Gastroesophageal sphincter (tissue), 4 donors: Measurements from ENCODE around the gene PERCC1. TPM values are rescaled to one million over a fixed set of nuclear protein-coding genes. Genes with fewer than 3 reads are reported as not detected.

Experiments
- ATAC-seq: fragments of 150-250 bp; one replicate; pipeline ENCODE4 v1.9.1; 2016; ENCODE audit warnings: mild to moderate bottlenecking, moderate library complexity
- H3K27ac ChIP-seq, 4 donors: fragments of 200-600 bp; sonication (generic) in 3 of 4; 1 replicate in 3 of 4; 2 replicates in 1 of 4; pipeline ENCODE4 v1.5.1; 2016 to 2019
- H3K27me3 ChIP-seq: fragments of 200-600 bp; sonication (generic); one replicate; pipeline ENCODE4 v1.5.1; 2019
- H3K36me3 ChIP-seq, 2 donors: fragments of 200-600 bp; sonication (generic); one replicate each; pipeline ENCODE4 v1.5.1; 2019; ENCODE audit warnings: control low read depth in 1 of 2
- H3K4me1 ChIP-seq, 3 donors: fragments of 200-600 bp; sonication (generic); 1 replicate in 2 of 3; 2 replicates in 1 of 3; pipeline ENCODE4 v1.5.1; 2016 to 2019; ENCODE audit warnings: control low read depth in 2 of 3
- H3K4me3 ChIP-seq, 2 donors: fragments of 200-600 bp; sonication (generic); one replicate each; pipeline ENCODE4 v1.5.1; 2019; ENCODE audit warnings: mild to moderate bottlenecking in 1 of 2, moderate library complexity in 1 of 2
- H3K9me3 ChIP-seq, 3 donors: fragments of 200-600 bp; sonication (generic); one replicate each; pipeline ENCODE4 v1.5.1; 2017 to 2019; ENCODE audit warnings: control low read depth in 2 of 3
- CTCF ChIP-seq, 4 experiments: fragments of 200-600 bp in 2 of 4; fragments of 450-650 bp in 2 of 4; sonication (generic) in 1 of 4; IDR thresholded peaks; one replicate each; pipeline ENCODE4 v1.5.1; 2017 to 2019; ENCODE audit warnings: antibody characterized with exemption in 4 of 4, mild to moderate bottlenecking in 2 of 4, moderate library complexity in 2 of 4
- EP300 ChIP-seq: sonication (generic); formaldehyde crosslinking; IDR thresholded peaks from one replicate; pipeline ENCODE4 v1.6.1; 2017; ENCODE audit warnings: antibody characterized with exemption, mild to moderate bottlenecking
- POLR2A ChIP-seq, 2 donors: fragments of 450-650 bp; IDR thresholded peaks; one replicate each; pipeline ENCODE4 v1.6.1; 2017; ENCODE audit warnings: antibody characterized with exemption in 2 of 2, mild to moderate bottlenecking in 2 of 2, moderate library complexity in 1 of 2
- POLR2AphosphoS5 ChIP-seq: sonication (generic); formaldehyde crosslinking; IDR thresholded peaks from one replicate; pipeline ENCODE4 v1.6.1; 2017; ENCODE audit warnings: antibody characterized with exemption
- WGBS, 2 donors: methylation state at CpG; one replicate each; pipeline ENCODE4 v1.1.5; 2018; ENCODE audit warnings: low coverage in 1 of 2; 5-methylcytosine and 5-hydroxymethylcytosine counted together
- total RNA-seq, 4 donors: library from RNA; depleted of rRNA; stranded (reverse); fragments of >200 nt; gene quantifications; one replicate each; pipeline ENCODE4 v1.1.0, GENCODE V29; 2016

Gene PERCC1
- total RNA-seq, 4 donors from 2014 or later: 0.74 TPM; not detected in 3

- H3K4me1 ChIP-seq: no peaks in the 10 kb centered on the region
- no CpG with 5 or more reads among the region's 38 CpGs for WGBS, 2 donors
- no peaks in the 10 kb centered on the region for H3K9me3 ChIP-seq
- no peak overlapping the region for H3K4me3 ChIP-seq
- no peak for ATAC-seq
- no peaks in the 10 kb centered on the region for H3K27me3 ChIP-seq
- no peak overlapping the region for H3K27ac ChIP-seq
- TF ChIP-seq EP300 (no peak), POLR2A (IDR thresholded peaks at IDR 0.05) (no peak), CTCF (IDR thresholded peaks at IDR 0.05) (no peak), POLR2AphosphoS5 (no peak)
- H3K36me3 ChIP-seq: peaks cover 0 to 97% of the 10 kb centered on the region in 2 donors
Observed at GRCh38 chr16:1398826-1399581, 31.9 kb upstream of the PERCC1 start.

DNA sequence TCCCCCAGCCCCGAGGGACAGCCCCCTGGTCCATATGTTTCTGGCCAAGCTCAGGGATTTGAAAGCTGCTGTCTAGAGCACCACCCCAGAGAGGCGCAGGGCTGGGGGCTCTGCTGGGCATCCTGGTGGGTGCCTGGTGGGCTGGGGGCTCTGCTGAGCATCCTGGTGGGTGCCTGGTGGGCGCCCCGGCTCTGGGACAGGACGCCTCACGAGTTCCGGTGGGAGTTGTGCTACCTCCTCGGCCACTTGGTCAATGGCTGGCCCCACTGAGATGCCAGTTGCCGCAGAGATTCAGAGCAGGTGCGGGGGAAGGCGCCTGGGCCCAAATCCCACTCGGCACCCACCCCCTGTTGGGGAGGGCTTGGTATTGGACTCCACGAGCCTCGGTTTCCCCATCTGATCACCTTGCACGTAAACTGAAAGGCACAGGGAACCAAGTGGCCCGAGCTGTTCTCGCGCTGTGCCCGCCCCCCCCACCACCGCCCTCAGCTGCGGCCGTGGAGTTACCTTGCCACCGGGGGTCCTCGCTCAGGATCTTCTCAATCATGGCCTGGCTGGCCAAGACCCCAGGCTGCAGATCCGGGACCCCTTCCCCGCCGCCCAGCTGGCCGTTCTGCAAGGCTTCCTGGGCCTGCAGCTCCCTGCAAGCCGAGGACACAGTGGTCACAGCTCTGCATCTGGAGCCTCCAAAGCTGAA is 29.7 kb upstream of the PERCC1 start:
- H3K4me1 ChIP-seq: no peaks in the 10 kb centered on the region
- no peak overlapping the region for H3K27ac ChIP-seq
- no peaks in the 10 kb centered on the region for H3K27me3 ChIP-seq
- ATAC-seq: no peak
- TF ChIP-seq POLR2AphosphoS5 (no peak), CTCF (IDR thresholded peaks at IDR 0.05) (no peak), POLR2A (IDR thresholded peaks at IDR 0.05) (no peak), EP300 (no peak)
- peaks cover 0 to 92% of the 10 kb centered on the region in 2 donors for H3K36me3 ChIP-seq
- no peaks in the 10 kb centered on the region for H3K9me3 ChIP-seq
- WGBS, 2 donors: no CpG with 5 or more reads among the region's 29 CpGs
- no peak overlapping the region for H3K4me3 ChIP-seq

DNA sequence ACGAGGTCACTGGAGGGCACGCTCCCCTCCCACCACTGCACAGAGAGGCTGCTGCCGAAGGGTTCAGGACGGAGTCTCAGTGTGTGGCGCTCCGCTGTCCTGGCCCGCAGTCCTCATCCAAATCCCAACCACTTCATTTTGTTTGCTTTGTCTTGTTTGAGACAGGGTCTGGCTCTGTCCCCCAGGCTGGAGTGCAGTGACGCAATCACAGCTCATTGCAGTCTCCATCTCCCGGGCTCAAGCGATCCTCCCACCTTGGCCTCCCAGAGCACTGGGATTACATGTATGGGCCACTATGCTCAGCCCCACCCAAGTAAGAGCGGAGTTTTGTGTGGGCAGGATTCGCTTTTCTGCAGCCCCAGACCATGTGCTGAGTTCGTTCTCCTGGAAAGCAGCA is 29.1 kb upstream of the PERCC1 start:
- peaks cover 0 to 92% of the 10 kb centered on the region in 2 donors for H3K36me3 ChIP-seq
- no peak for ATAC-seq
- 60 to 100% methylated on average over 1 to 5 of the region's 13 CpGs for WGBS, 2 donors

DNA sequence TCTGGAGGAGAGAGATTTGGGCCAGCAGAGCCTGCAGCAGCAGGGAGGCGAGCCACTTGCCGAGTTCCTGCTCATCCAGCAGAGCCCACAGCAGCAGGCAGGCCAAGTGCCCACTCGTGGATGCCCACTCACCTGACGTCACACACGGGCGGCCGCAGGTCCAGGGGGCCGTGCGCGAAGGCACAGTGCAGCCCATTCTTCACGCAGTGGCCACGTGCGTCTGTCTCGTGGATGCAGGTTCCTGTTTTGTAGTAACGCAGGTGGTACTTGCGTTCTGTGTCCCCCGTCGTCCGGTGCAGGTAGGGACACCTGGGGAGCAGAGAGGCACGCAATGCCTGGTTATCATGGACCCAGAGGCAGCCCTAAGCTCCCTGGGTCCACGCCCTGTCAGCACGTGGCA is 27.8 kb upstream of the PERCC1 start:
- Histone ChIP-seq H3K4me1 (peaks cover 0 to 12% (median 0%) of the 10 kb centered on the region in 3 donors), H3K36me3 (peaks cover 0 to 90% of the 10 kb centered on the region in 2 donors), H3K9me3 (no peaks in the 10 kb centered on the region), H3K4me3 (no peak overlapping the region), H3K27ac (no peak overlapping the region), H3K27me3 (no peaks in the 10 kb centered on the region)
- TF ChIP-seq POLR2AphosphoS5 (no peak), CTCF (IDR thresholded peaks at IDR 0.05) (no peak), POLR2A (IDR thresholded peaks at IDR 0.05) (no peak), EP300 (no peak)
- 89 to 93% methylated on average over 3 to 7 of the region's 22 CpGs for WGBS, 2 donors
- ATAC-seq: no peak

More for the DNA sequence above, 29.1 kb upstream of the PERCC1 start:
- Histone ChIP-seq H3K9me3 (no peaks in the 10 kb centered on the region), H3K27ac (no peak overlapping the region), H3K27me3 (no peaks in the 10 kb centered on the region), H3K4me1 (no peaks in the 10 kb centered on the region), H3K4me3 (no peak overlapping the region)
- TF ChIP-seq CTCF (IDR thresholded peaks at IDR 0.05) (no peak), POLR2AphosphoS5 (no peak), POLR2A (IDR thresholded peaks at IDR 0.05) (no peak), EP300 (no peak)
